Measurements from ENCODE around the gene EVA1C. TPM values are rescaled to one million over a fixed set of nuclear protein-coding genes. Genes with fewer than 3 reads are reported as not detected.
"Not testable (repeated sequence)": the region's sequence is repeated elsewhere in the genome, so short reads cannot be mapped to it uniquely, and the experiment has no call there.

Gene EVA1C
- total RNA-seq, 2 donors from 2014 or later, result 45.7 to 48.6 TPM

DNA sequence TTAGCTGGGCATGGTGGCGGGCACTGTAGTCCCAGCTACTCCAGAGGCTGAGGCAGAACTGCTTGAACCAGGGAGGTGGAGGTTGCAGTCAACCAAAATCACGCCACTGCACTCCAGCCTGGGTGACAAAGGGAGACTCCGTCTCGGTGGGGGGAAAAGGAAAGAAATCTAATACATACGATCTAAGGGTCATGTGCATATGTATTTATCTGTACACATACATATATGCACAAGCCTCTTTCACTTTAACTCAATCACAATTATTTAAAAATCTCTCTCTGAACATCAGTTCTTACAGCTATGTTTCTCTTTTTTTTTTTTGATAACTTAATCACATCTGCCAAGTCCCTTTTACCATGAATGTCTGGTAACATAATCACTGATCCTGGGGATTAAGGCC lies 34.7 kb downstream of the EVA1C start:
- H3K9me3 ChIP-seq, result no peaks in the 10 kb centered on the region
- DNase-seq (ENCODE audit: low spot score), result no peak
- no peak overlapping the region for H3K27ac ChIP-seq
- H3K4me3 ChIP-seq, result no peak overlapping the region
- peaks cover 9% of the 10 kb centered on the region for H3K4me1 ChIP-seq (replicated peaks)
- no peaks in the 10 kb centered on the region for H3K27me3 ChIP-seq (replicated peaks; ENCODE audit: insufficient read depth)
- intact Hi-C loops (cut with DNase I), result no loop called here
- WGBS, result 86% methylated on average over 5 of the region's 5 CpGs
- TF ChIP-seq POLR2AphosphoS5 (IDR thresholded peaks at IDR 0.05) (no peak), POLR2A (IDR thresholded peaks at IDR 0.05) (no peak)
- TF ChIP-seq, protein P1, sequence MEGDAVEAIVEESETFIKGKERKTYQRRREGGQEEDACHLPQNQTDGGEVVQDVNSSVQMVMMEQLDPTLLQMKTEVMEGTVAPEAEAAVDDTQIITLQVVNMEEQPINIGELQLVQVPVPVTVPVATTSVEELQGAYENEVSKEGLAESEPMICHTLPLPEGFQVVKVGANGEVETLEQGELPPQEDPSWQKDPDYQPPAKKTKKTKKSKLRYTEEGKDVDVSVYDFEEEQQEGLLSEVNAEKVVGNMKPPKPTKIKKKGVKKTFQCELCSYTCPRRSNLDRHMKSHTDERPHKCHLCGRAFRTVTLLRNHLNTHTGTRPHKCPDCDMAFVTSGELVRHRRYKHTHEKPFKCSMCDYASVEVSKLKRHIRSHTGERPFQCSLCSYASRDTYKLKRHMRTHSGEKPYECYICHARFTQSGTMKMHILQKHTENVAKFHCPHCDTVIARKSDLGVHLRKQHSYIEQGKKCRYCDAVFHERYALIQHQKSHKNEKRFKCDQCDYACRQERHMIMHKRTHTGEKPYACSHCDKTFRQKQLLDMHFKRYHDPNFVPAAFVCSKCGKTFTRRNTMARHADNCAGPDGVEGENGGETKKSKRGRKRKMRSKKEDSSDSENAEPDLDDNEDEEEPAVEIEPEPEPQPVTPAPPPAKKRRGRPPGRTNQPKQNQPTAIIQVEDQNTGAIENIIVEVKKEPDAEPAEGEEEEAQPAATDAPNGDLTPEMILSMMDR (IDR thresholded peaks at IDR 0.05), result no peak
- H3K36me3 ChIP-seq, result no peaks in the 10 kb centered on the region

DNA sequence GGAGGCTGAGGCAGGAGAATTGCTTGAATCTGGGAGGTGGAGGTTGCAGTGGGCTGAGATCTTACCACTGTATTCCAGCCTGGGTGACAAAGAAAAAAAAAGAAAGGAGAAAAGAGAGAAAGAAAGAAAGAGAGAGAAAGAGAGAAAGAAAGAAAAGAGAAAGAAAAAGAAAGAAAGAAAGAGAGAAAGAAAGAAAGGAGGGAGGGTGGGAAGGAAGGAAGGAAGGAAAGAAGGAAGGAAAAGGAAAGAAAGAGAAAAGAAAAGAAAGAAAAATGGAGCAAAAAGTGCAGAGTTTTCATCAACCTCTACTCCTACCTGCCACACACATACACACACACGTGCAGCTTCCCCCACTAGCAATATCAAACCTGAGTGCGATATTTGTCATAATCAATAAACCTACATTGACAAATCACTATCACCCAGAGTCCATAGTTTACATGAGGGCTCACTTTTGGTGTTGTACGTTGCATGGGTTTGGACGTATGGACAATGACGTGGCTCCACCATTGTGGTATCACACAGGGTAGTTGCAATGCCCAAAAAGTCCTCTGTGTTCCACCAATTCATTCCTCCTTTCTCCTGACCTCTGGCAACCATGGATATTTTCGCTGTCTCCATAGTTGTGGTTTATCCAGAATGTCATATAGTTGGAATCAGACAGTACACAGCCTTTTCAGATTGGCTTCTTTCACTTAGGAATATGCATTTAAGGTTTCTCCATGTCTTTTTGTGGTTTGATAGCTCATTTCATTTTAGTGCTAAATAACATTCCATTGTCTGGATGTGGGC lies 36.5 kb downstream of the EVA1C start:
- DNase-seq (ENCODE audit: low spot score), result no peak
- Histone ChIP-seq H3K27me3 (replicated peaks; ENCODE audit: insufficient read depth) (no peaks in the 10 kb centered on the region), H3K9me3 (no peaks in the 10 kb centered on the region), H3K4me1 (replicated peaks) (peaks cover 9% of the 10 kb centered on the region), H3K36me3 (no peaks in the 10 kb centered on the region), H3K4me3 (no peak overlapping the region), H3K27ac (peak overlapping the region; percentile 11 to 88)
- 83% methylated on average over 6 of the region's 6 CpGs for WGBS
- TF ChIP-seq POLR2A (IDR thresholded peaks at IDR 0.05), result no peak
- TF ChIP-seq POLR2AphosphoS5 (IDR thresholded peaks at IDR 0.05), result no peak
- TF ChIP-seq, protein P1 (IDR thresholded peaks at IDR 0.05), result no peak
- intact Hi-C loops (cut with DNase I), result no loop called here

DNA sequence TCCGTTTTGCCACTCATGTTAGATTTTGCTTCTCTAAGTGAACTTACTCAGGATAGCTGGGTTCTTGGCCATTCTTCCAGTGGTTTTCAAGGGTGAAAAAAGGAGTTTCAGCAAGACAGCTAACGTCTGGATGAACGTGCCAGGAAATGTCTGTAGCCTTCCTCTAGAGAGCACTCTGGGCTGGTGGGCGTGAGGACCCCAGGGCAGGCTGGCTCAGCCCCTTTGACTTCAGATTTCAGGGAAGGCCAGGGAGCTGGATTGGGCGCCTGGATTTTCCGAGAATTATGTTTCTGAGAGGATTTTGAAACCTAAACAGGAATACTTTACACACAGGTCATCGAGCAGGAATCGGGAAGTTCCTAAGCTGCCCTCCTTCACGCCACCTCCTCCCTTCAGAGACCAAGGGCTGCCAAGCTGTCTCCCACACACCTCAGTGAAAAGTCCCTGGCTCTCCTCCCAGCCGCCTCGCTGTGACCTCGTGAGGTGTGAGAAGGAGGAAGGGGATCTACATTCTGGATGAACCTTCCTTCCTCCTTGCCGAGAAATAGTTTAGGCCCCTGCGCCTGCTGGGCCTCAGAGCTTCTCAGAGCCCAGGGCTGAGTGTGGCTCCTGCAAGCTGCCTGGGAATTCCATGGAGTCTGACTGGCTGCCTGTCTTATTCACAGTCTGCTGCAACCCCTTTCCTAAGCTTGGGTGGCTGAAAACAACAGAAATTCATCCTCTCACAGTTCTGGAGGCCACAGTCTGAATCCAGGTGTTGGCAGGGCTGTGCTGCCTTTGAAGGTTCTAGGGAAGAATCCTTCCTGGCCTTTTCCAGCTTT lies 38.6 kb downstream of the EVA1C start:
- intact Hi-C loops (cut with DNase I); H3K9me3 ChIP-seq; H3K4me3 ChIP-seq; H3K27me3 ChIP-seq (replicated peaks; ENCODE audit: insufficient read depth); H3K4me1 ChIP-seq (replicated peaks); H3K36me3 ChIP-seq: not testable (repeated sequence)
- TF ChIP-seq POLR2A (IDR thresholded peaks at IDR 0.05) (peak; percentile 27), POLR2AphosphoS5 (IDR thresholded peaks at IDR 0.05) (peak; percentile 84)
- peak; percentile 78 for DNase-seq (ENCODE audit: low spot score)
- WGBS, result 18% methylated on average over 14 of the region's 14 CpGs
- H3K27ac ChIP-seq, result peak overlapping the region; percentile 81 to 88

DNA sequence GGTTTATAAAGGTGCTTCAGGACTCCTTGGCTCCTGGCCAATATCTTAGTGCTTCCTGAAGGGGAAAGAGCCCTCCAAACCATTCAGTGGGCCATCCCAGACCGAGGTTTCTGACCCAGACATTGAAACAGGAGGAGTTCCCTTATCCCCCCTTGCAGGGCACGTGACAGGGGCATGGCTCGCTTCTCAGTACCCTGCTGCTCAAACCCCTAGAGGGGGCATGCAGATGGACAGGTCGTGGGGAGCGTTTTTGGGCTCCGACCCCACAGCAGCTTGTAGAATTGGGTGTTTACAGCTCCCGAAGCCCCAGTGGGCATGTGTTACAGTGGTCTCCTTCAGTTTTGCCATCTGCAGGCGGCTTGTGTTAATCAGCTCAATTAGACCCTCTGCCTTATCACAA lies 39.7 kb downstream of the EVA1C start:
- 95% methylated on average over 8 of the region's 8 CpGs for WGBS
- intact Hi-C loops (cut with DNase I), result not testable (repeated sequence)

DNA sequence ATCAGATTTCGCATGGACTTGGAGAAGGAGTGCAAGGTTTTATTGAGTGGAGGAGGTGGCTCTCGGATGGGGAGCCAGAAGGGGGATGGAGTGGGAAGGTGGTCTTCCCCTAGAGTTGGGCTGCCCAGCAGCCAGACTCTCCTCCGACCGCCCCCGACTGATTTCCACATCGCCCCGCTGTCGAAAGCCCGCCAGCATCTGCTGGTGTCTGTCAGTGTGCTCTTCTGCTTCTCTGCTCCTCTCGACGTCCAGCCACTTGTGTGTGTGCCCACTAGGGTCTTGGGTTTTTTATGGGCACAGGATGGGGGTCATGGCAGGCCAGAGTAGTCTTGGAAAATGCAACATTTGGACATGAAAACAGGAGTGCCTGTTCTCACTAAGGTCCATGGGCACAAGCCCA lies 40.1 kb downstream of the EVA1C start:
- Histone ChIP-seq H3K4me3 (no peak overlapping the region), H3K4me1 (replicated peaks) (peaks cover 9% of the 10 kb centered on the region), H3K27ac (peak overlapping the region; percentile 81 to 88), H3K27me3 (replicated peaks; ENCODE audit: insufficient read depth) (no peaks in the 10 kb centered on the region), H3K9me3 (no peaks in the 10 kb centered on the region), H3K36me3 (no peaks in the 10 kb centered on the region)
- TF ChIP-seq, protein P1 (IDR thresholded peaks at IDR 0.05), result no peak
- TF ChIP-seq POLR2AphosphoS5 (IDR thresholded peaks at IDR 0.05), result no peak
- no peak for TF ChIP-seq POLR2A (IDR thresholded peaks at IDR 0.05)
- no peak for DNase-seq (ENCODE audit: low spot score)
- intact Hi-C loops (cut with DNase I), result no loop called here
- WGBS, result 97% methylated on average over 11 of the region's 11 CpGs

More for the DNA sequence above, 39.7 kb downstream of the EVA1C start:
- not testable (repeated sequence) for H3K27me3 ChIP-seq (replicated peaks; ENCODE audit: insufficient read depth); H3K4me1 ChIP-seq (replicated peaks); H3K9me3 ChIP-seq; H3K36me3 ChIP-seq; DNase-seq (ENCODE audit: low spot score); H3K4me3 ChIP-seq
- H3K27ac ChIP-seq, result peak overlapping the region; percentile 81 to 88
